ENCODE measurements around the gene AURKA.
"Not testable (repeated sequence)": the region's sequence is repeated elsewhere in the genome, so short reads cannot be mapped to it uniquely, and the experiment has no call there.

Gene AURKA

DNA sequence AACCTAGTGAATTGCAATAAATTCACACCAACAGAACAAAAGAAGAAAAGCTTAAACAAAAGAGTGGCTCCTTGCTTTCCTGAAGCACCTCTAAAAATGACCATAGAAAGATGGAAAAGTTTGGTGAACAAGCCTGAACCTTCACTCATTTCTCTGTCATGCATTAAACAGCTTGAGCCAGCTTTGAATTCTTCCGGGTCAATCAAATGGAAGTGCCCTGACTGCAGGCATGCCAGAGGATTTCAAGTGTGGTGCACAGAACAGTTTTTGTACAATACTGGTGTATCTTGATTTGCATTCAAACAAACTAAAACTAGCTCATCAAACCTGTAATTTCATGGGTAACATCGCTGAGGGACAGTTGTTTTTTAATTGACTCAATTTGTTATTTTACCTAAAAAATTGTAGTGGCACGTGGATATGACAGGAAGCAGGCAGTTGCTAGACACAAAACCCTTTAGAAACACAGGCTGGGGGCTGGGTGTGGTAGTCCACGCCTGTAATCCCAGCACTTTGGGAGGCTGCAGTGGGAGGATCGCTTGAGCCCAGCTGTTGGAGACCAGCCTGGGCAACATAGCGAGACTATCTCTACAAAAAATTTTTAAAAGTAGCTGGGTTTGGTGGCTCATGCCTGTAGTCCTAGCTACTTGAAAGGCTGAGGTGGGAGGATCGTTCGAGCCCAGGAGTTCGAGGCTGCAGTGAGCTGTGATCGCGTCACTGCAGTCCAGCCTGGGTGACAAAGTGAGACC is 29.1 kb upstream of the AURKA start:
- no peak for DNase-seq

GRCh38 chr20:56420028-56420427 is 28.0 kb upstream of the AURKA start:
- DNase-seq, result no peak

DNA sequence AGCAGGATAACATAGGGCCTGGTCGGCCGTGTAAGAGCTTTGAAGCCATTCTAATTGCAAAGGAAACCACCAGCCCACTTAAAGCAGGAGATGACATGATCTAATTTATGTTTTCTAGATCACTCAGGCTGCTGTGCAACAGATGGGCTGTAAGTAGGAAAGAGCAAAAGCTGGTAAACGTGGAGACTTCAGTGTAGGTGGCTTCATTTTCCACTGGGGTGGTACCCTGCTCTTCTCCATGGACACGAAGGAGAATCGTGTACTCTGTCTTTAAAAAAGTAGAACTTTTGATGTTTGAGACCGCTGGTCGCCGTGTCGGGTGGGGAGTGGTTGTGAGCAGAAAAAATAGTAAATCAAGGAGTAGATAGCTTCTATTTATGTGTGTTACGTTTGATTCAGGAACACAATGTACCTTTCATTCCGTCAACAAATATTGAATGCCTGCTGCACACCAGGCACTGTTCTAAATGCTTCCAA is 26.4 kb upstream of the AURKA start:
- no peak for DNase-seq

DNA sequence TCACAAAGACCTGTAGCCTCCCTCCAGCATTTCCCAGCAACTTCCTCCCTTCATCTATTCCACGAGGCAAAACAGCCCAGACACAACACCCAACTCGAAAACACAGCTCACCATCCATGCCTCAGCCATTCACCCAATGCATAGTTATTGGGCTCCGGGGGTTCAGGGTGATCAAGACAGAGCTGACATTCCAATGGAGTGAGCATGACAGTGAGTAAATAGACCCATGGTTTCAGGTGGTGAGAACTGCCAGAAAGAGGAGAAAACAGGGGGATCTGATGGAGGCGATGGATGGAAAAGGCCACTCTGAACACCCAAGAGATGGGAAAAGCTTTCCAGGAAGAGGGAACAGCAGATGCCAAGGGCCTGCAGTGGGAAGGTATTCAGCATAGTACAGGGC is 25.9 kb upstream of the AURKA start:
- DNase-seq, result no peak

DNA sequence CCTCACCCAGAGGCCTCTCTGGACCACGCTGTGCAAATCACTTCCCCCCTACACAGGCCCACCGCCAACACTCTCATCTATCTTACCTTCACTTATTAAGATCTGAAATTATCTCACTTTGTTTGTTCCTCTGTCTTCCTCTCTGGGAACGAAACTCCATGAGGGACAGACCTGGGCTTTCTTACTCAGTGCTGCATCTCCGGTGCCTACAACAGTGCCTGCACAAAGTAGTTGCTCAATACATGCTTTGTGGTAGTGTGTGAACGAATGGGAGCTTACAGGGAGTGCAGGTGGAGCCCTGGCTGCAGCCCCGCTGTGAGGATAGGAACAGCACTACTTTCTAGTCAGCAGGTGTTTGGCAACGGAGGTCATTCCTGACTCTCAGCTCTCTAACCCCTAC is 25.4 kb upstream of the AURKA start:
- DNase-seq, result no peak

DNA sequence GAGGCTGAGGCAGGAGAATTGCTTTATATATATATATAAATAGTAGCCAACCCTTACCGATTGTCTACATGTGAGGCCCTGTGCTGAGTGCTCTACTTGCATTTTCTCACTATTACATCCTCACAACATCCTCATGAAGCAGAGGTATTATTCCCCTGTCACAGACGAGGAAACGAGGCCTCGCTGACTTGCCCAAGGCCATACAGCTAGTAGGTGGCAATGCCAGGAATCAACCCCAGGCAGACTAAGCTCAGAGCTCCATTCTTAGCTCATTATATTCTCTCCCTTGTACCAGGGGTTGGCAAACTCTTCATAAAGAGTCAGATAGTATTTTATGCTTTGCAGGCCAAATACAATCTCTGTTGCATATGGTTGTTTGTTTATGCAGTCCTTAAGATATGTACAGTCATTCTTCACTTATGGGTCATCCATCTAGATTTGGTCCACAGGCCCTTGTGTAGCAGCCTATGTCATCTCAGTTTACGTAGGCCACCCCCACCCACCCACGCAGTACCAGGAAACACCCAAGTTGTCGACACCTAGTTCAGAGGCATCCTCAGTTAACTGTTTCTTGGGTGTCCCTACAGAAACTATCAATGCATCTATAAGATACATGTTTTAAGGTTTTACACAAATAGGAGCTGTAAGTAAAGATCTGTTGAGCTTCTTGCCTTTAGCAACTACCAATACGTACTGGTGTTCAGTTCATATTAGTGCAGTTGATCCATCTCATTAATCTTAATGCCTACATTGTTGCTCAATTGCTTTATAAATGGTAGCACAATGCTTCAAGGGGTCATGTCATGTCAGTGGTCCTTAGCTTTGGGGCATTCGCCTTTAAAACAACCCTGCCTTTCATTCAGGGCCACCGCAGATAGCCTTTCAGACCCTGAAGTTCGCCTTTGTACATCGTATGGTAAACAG is 23.1 kb upstream of the AURKA start:
- no peak for DNase-seq

DNA sequence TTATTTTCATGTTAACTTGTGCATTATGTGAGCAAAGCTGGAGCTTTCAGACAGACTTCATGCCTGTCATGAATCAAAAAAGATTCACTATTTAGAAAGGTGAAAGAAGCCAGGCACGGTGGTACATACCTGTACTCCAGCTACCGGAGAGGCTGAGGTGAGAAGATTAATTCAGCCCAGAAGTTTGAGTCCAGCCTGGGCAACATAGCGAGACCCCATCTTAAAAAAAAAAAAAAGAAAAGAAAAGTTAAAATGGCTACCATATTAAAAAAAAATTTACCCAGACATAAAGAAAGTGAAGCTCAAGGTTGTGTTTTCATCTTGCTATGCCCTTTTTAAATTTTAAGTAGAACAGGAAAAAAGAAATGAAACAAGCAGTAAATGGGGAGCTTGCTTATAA is 20.9 kb upstream of the AURKA start:
- no peak for DNase-seq

DNA sequence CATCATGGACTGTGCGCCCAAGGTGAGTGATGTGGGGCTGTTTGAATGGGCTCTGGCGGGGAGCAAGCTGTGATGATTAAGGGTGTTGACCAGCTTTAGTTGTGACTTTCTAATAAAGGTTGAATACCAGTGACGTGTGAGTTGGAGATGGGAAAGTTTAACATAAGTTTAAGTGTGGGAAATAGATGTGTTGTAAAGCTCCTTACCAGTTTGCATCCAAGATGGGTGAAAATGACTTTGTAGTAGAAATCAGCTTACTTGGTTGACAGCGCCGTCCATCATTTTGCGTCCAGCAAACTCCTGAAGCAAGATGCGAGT is 20.4 kb upstream of the AURKA start:
- no peak for DNase-seq

- DNase-seq, result no peak
Measured at GRCh38 chr20:56411759-56412472, 19.9 kb upstream of the AURKA start, which contains the start of gene CASS4. Gene CASS4, plus strand, starts transcription at chr20:56412260. Its CDS starts 199 bp downstream, at chr20:56412459.

GRCh38 chr20:56411287-56411686 is 19.3 kb upstream of the AURKA start:
- not testable (repeated sequence) for DNase-seq

DNA sequence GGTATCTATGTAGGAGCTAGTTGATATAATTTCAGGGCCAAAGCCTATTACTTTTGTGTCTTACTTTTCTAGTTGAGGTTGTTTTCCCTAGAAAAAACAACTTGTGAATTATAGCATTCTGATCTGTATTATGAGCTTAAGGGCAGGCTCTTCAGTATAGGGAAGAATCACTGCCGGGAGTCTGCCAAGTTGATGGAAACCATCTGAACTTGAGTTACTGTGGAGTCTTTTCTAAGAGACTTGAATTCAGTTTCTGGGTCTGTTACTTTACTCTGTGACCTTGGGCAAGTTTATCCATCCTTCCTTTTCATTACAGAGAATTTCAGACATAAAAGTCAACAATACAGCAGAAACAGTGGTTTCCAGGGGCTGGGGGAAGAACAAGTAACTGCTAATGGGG is 17.9 kb upstream of the AURKA start:
- no peak for DNase-seq

DNA sequence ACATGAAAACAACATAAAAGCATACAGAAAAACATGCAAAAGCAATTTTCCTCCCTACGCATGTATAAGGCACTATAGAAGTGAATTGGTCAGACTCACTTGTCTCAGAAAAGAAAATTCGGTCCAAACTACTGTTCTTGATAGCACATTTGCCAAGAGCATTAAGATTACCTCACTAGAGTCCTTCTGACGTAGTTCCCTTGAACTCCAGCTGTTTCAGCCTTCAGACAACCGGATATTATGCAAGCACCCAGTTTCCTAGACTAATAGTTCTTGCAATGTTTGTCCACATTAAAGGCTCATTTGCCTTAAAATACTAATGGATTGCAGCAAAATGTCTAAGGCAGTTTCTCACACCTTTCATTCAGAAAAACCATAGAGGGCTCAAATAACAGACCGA is 17.5 kb upstream of the AURKA start:
- no peak for DNase-seq

GRCh38 chr20:56406910-56407309 is 14.9 kb upstream of the AURKA start:
- DNase-seq, result no peak

GRCh38 chr20:56405356-56405755 is 13.3 kb upstream of the AURKA start:
- not testable (repeated sequence) for DNase-seq

DNA sequence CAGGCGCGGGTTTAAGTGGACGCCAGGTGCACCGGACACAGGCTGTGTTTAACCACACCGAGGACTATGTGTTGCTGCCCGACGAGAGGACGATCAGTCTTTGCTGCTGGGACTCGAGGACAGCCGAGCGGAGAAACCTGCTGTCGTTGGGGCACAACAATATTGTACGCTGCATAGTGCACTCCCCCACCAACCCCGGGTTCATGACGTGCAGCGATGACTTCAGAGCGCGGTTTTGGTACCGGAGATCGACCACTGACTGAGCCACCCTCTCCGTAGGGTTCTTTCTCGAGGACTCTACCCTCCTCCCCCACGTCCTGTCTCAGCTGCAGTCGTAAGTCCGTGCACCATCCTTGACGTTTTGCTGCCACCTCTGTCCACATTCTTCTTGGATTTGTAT is 11.4 kb upstream of the AURKA start:
- no peak for DNase-seq

DNA sequence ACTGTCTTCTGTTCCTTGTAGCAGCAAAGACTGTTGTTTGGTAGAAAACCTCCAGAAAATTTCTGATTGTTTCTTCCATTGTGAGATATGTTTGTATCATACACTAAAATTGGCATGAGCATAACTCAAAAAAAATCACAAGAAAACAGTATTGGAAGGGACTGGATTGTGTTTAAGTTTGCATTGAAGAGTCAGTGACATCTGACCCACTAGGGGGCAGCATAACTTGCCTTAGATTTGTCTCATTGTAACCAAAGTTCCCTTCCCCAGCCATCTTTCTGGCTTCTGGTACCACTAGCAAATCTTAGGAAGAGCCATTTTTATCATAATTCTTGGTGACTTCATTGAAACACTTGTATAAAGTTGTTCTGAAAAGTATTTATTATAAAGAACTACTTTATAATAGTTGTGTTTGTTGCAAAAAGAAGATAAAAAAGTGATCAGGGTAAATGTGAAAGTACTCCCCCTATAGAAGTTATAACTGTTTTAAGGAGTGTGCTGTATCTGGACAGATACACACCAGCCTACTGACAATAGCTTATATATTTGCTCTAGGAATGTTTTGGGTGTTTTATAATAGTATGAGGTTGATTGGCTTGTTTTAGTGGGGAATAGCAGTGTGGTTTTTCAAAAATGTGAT is 8.1 kb upstream of the AURKA start:
- DNase-seq, result no peak

- no peak for DNase-seq
Measured at GRCh38 chr20:56395166-56395565, 3.2 kb upstream of the AURKA start.

GRCh38 chr20:56393653-56394052 is 1.6 kb upstream of the AURKA start:
- no peak for DNase-seq

- no peak for DNase-seq
Measured at GRCh38 chr20:56392881-56393482, 967 bp upstream of the AURKA start.

DNA sequence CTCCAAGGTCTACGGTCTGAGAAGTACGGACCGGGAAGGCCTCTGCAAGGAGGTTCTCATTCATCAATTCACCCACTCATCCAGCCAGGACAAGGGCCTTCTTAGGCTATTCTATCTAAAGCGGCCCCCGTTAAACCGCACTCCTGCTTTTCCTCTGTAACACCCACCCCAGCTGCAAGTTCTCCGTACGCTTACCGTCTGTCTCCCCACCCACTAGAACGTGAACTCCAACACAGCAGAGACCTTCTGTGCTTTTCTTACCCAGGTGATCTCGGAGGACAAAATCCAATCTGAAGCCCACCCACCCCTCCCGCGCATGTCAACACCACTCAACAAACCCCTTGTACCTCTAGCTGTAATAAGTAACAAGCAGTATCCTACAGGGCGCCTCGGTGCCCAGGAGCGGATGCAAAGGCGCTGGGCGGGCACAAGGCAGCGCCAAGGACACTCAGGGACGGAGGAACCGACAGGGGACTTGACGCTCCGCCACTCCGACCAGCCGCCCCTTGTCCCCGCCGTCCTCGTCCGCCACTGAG is 351 bp downstream of the AURKA start:
- DNase-seq, result no peak

GRCh38 chr20:56391037-56391436 is 978 bp downstream of the AURKA start:
- no peak for DNase-seq

GRCh38 chr20:56390396-56390795 is 1.6 kb downstream of the AURKA start:
- not testable (repeated sequence) for DNase-seq

Data from T1000 (cell line).